ENCODE results near the gene C1orf105.

DNA sequence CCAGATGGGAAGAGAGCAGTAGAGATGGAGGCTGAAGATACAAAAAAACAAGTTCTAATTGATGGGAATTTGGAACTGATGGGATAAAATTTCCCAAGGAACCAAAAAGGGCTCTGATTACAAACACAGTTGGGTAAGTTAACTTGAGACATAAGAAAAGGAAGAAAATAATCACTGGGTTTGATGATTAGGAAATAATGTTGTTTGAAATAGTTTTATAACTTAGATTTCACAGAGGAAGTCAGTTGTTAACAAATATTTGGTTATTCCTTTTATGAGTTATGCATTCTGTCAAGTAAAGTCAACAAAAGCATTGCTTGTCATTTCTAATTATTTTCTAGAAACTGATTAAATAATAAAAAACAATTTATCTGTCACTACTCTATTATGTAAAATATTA, 92.1 kb downstream of the C1orf105 start:
- TF ChIP-seq POLR2A (IDR thresholded peaks at IDR 0.05; ENCODE audit: low read depth, low read length) (no peak), POLR2AphosphoS5 (IDR thresholded peaks at IDR 0.05; ENCODE audit: low read depth, low read length) (no peak), TAF1 (IDR thresholded peaks at IDR 0.05; ENCODE audit: low read depth, low read length) (no peak), PAX5 (IDR thresholded peaks at IDR 0.05; ENCODE audit: insufficient read depth, low read length, severe bottlenecking) (no peak)

Data from GM12891 (cell line).